Vagina (tissue), 2 donors: ENCODE data around the gene INSRR. TPM values are rescaled to one million over a fixed set of nuclear protein-coding genes. Genes with fewer than 3 reads are reported as not detected.

Experiments
- DNase-seq, 2 donors: peaks; one replicate each; pipeline ENCODE4 v3.0.0-alpha.2; 2017; ENCODE audit errors: extremely low spot score in 2 of 2
- H3K27ac ChIP-seq: fragments of 200-600 bp; sonication (generic); one replicate; pipeline ENCODE4 v1.5.1; 2019
- H3K27me3 ChIP-seq: fragments of 200-600 bp; sonication (generic); one replicate; pipeline ENCODE4 v1.5.1; 2019
- H3K36me3 ChIP-seq, 2 donors: fragments of 200-600 bp; sonication (generic); one replicate each; pipeline ENCODE4 v1.5.1; 2017 to 2019
- H3K4me1 ChIP-seq: fragments of 200-600 bp; sonication (generic); one replicate; pipeline ENCODE4 v1.5.1; 2019
- H3K4me3 ChIP-seq, 2 donors: fragments of 200-600 bp; sonication (generic); 1 replicate in 1 of 2; 2 replicates in 1 of 2; pipeline ENCODE4 v1.5.1; 2016 to 2019
- H3K9me3 ChIP-seq: fragments of 200-600 bp; sonication (generic); one replicate; pipeline ENCODE4 v1.5.1; 2019
- POLR2A ChIP-seq, 2 donors: fragments of 450-650 bp; IDR thresholded peaks; one replicate each; pipeline ENCODE4 v1.6.1; 2017; ENCODE audit warnings: antibody characterized with exemption in 2 of 2, mild to moderate bottlenecking in 2 of 2, moderate library complexity in 2 of 2
- POLR2AphosphoS5 ChIP-seq, 2 donors: sonication (generic); formaldehyde crosslinking; IDR thresholded peaks; one replicate each; pipeline ENCODE4 v1.9.0; 2017; ENCODE audit warnings: antibody characterized with exemption in 2 of 2, mild to moderate bottlenecking in 2 of 2, low read depth in 1 of 2; ENCODE audit not compliant: insufficient read depth in 1 of 2
- intact Hi-C: fragments of 100-400 bp; cut with DNase I; formaldehyde crosslinking; loops from one replicate; pipeline ENCODE4 v1.15.1; 2023
- total RNA-seq: library from RNA; depleted of rRNA; stranded (reverse); fragments of >200 nt; gene quantifications from one replicate; pipeline ENCODE4 v1.2.3, GENCODE V29; 2016
- TF ChIP-seq, protein P1 (sequence below), 3 experiments: fragments of 450-650 bp in 2 of 3; fragments of 200-600 bp in 1 of 3; sonication (generic) in 1 of 3; IDR thresholded peaks; one replicate each; pipeline ENCODE4 v1.5.1; 2017 to 2019; ENCODE audit warnings: antibody characterized with exemption in 3 of 3, mild to moderate bottlenecking in 2 of 3, moderate library complexity in 2 of 3

INSRR gene
- total RNA-seq, 1 donor from 2014 or later = not detected

GRCh38 chr1:156896490-156897033 lies 37.6 kb upstream of the INSRR start:
- intact Hi-C loops = no loop called here
- Histone ChIP-seq H3K4me3 (no peak overlapping the region), H3K4me1 (peaks cover 59% of the 10 kb centered on the region), H3K36me3 (no peaks in the 10 kb centered on the region), H3K9me3 (no peaks in the 10 kb centered on the region), H3K27me3 (no peaks in the 10 kb centered on the region), H3K27ac (peak overlapping the region; percentile 89)
- TF ChIP-seq, protein P1, sequence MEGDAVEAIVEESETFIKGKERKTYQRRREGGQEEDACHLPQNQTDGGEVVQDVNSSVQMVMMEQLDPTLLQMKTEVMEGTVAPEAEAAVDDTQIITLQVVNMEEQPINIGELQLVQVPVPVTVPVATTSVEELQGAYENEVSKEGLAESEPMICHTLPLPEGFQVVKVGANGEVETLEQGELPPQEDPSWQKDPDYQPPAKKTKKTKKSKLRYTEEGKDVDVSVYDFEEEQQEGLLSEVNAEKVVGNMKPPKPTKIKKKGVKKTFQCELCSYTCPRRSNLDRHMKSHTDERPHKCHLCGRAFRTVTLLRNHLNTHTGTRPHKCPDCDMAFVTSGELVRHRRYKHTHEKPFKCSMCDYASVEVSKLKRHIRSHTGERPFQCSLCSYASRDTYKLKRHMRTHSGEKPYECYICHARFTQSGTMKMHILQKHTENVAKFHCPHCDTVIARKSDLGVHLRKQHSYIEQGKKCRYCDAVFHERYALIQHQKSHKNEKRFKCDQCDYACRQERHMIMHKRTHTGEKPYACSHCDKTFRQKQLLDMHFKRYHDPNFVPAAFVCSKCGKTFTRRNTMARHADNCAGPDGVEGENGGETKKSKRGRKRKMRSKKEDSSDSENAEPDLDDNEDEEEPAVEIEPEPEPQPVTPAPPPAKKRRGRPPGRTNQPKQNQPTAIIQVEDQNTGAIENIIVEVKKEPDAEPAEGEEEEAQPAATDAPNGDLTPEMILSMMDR (IDR thresholded peaks at IDR 0.05) = no peak
- TF ChIP-seq POLR2A (IDR thresholded peaks at IDR 0.05) (no peak), POLR2AphosphoS5 (IDR thresholded peaks at IDR 0.05; ENCODE audit: insufficient read depth in 1 of 2, low read depth in 1 of 2) (no peak)
- DNase-seq = no peak

DNA sequence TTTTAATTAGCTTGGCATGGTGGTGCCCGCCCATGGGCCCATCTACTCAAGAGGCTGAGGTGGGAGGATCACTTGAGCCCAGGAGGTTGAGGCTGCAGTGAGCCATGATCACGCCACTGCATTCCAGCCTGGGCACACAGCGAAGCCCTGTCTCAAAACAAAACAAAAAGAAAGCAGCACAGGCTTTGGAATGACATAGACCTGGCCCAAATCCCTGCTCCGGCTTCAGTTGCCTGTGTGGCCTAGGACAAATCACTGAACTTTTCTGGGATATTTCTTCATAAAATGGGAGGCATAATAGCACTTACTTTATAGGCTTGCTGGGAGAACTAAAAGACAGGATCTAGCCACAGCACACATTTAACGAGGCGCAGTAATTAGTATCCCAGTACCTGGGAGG lies 37.0 kb upstream of the INSRR start:
- Histone ChIP-seq H3K27ac (peak overlapping the region; percentile 89), H3K9me3 (no peaks in the 10 kb centered on the region), H3K36me3 (no peaks in the 10 kb centered on the region), H3K4me3 (no peak overlapping the region), H3K27me3 (no peaks in the 10 kb centered on the region), H3K4me1 (peaks cover 55% of the 10 kb centered on the region)
- TF ChIP-seq POLR2A (IDR thresholded peaks at IDR 0.05) (no peak), POLR2AphosphoS5 (IDR thresholded peaks at IDR 0.05; ENCODE audit: insufficient read depth in 1 of 2, low read depth in 1 of 2) (no peak)
- TF ChIP-seq, protein P1 (IDR thresholded peaks at IDR 0.05) = no peak
- no peak for DNase-seq
- intact Hi-C loops = no loop called here

DNA sequence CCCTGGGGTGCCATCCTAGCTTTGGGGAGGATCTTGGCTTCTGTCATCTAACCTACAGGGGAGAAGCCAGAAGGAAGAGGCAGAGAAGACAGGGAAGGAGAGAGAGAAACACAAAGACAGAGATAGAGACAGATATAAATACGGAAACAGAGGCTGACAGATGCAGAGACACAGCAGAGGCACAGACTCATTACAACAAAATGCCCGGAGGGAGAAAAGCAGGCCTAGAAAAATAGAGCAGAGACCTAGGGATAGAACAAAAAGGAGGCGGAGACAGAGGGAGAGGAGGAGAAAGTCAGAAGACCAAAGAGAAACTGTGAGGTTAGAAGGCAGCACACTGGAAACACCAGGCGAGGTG lies 36.5 kb upstream of the INSRR start:
- Histone ChIP-seq H3K27ac (peak overlapping the region; percentile 89), H3K27me3 (no peaks in the 10 kb centered on the region), H3K9me3 (no peaks in the 10 kb centered on the region), H3K4me3 (peak overlapping the region in 1 of 2 donors; percentile 44), H3K4me1 (peaks cover 50% of the 10 kb centered on the region), H3K36me3 (no peaks in the 10 kb centered on the region)
- intact Hi-C loops = no loop called here
- no peak for TF ChIP-seq POLR2A (IDR thresholded peaks at IDR 0.05)
- TF ChIP-seq, protein P1 (IDR thresholded peaks at IDR 0.05) = no peak
- DNase-seq = no peak

DNA sequence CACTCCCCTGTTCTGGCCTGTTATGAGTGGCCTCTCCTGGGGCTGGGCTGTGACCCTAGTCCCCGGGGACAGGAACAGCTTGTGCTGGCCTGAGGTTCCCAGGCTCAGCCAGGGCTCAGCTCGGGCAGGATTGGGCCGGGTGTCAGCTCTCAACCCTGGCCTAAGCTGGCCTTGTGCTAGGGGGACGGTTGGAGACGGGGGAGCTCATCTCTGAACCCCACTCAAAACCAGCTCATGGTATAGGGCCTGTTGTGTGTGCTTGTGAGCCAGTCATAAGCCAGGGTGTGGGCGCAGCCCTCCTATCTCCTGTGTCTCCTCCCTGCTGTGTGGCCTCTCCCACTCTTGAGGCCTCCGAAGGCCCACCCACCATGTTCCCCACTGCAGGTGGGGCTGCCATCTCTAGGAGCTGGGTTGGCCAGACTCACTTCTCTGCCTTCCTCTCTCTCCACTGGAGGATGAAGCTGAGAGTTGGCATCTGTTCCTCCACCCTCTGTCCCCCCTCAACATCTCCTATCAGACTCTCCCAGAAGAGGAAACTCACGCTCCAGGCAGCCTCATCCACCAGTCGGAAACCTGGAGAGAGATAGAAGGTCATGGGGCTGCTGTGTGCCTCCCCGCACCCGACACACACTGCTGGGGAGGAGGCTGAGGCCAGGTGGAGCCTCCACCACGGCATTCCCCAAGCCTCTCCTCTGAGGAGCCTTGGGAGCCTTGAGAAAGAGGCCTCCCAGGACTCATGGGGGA lies 36.0 kb upstream of the INSRR start:
- Histone ChIP-seq H3K27ac (peak overlapping the region; percentile 89), H3K9me3 (no peaks in the 10 kb centered on the region), H3K4me1 (peaks cover 45% of the 10 kb centered on the region), H3K36me3 (no peaks in the 10 kb centered on the region), H3K4me3 (peak overlapping the region; percentile 44 to 54), H3K27me3 (no peaks in the 10 kb centered on the region)
- intact Hi-C loops = no loop called here
- peak in 1 of 2 donors; percentile 48 for TF ChIP-seq POLR2AphosphoS5 (IDR thresholded peaks at IDR 0.05; ENCODE audit: insufficient read depth in 1 of 2, low read depth in 1 of 2)
- no peak for TF ChIP-seq POLR2A (IDR thresholded peaks at IDR 0.05)
- TF ChIP-seq, protein P1 (IDR thresholded peaks at IDR 0.05) = no peak
- DNase-seq = no peak

- H3K4me1 ChIP-seq = peaks cover 37% of the 10 kb centered on the region
- H3K4me3 ChIP-seq = peak overlapping the region; percentile 44 to 54
- H3K36me3 ChIP-seq = no peaks in the 10 kb centered on the region
- TF ChIP-seq POLR2A (IDR thresholded peaks at IDR 0.05) = no peak
- no peak for TF ChIP-seq POLR2AphosphoS5 (IDR thresholded peaks at IDR 0.05; ENCODE audit: insufficient read depth in 1 of 2, low read depth in 1 of 2)
- TF ChIP-seq, protein P1 (IDR thresholded peaks at IDR 0.05) = no peak
- intact Hi-C loops = no loop called here
- H3K9me3 ChIP-seq = no peaks in the 10 kb centered on the region
- no peak for DNase-seq
- H3K27me3 ChIP-seq = no peaks in the 10 kb centered on the region
- H3K27ac ChIP-seq = peak overlapping the region; percentile 89
Observed at GRCh38 chr1:156894001-156894400, 35.1 kb upstream of the INSRR start.
